GM12864 (cell line): ENCODE measurements around the gene COL27A1.

Experiments
- DNase-seq: peaks from one replicate; pipeline ENCODE4 v3.0.0-alpha.2; 2011; ENCODE audit warnings: low read depth
- H3K4me3 ChIP-seq: 2 replicates; pipeline ENCODE4 v1.5.1; 2011; ENCODE audit warnings: mild to moderate bottlenecking, low read depth, low read length, control low read depth
- CTCF ChIP-seq: IDR thresholded peaks from 2 replicates; pipeline ENCODE4 v1.5.1; 2011; ENCODE audit warnings: low read depth, mild to moderate bottlenecking, moderate library complexity, low read length, control low read depth, inconsistent platforms; ENCODE audit errors: missing control alignments

Gene COL27A1

DNA sequence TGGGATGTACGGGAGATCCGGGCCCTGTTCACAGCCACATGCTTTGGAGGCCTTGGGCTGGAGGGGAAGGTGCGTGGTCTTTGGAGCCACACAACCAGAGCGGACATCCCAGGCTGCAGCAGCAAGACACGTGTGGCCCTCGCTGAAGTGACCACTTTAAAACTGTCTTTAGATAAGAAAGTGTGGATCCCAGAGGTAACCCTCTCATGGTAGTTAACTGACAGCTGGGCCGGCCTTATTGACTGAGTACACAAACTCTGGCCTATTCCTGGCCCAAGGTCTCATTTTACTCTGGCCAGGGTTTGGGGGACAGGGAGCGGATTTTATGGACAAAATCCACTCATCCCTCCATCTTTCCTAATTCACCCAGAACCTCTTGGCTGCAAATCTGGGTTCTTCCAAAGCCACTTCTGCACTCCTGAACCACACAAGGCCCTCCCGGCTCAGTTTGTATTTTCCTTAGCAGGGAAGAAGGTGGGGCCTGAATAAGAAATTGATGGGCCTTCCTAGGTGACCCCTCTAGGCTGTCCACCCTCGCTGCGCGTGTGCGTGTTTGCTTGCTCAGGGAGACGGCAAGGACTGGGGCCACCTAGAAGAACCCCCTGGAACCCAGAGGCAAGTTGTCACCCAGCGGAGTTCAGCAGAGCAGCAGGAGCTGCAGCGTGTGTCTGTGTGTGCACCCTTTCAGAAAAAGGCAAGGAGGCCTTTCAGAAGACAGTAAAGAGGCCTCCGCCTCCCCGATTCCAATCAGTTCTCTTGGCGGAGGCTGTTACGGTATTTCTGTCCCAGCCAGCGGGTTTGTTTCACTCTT, 94.3 kb downstream of the COL27A1 start:
- TF ChIP-seq CTCF: no peak
- DNase-seq: no peak

DNA sequence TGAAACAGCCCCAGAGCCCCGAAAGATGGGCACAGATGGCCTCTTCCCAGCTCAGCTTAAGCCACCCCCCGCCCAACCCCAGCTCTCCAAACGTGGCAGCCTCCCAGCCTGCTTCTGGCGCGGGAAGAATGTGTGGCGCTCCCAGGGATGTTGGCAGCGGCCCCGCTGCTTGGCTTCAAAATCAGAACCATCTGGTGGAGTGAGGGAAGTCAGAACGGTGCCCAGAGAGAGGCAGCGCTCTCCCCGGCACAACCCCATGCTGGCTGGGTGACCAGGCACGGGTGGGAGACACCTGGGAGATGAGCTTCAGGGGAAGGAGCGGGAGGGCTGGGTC, 94.9 kb downstream of the COL27A1 start:
- no peak for DNase-seq
- no peak for TF ChIP-seq CTCF
- no peak overlapping the region for H3K4me3 ChIP-seq

More for the DNA sequence above, 94.3 kb downstream of the COL27A1 start:
- H3K4me3 ChIP-seq: no peak overlapping the region

GRCh38 chr9:114250648-114251047, 95.3 kb downstream of the COL27A1 start:
- H3K4me3 ChIP-seq: no peak overlapping the region
- no peak for DNase-seq
- no peak for TF ChIP-seq CTCF

DNA sequence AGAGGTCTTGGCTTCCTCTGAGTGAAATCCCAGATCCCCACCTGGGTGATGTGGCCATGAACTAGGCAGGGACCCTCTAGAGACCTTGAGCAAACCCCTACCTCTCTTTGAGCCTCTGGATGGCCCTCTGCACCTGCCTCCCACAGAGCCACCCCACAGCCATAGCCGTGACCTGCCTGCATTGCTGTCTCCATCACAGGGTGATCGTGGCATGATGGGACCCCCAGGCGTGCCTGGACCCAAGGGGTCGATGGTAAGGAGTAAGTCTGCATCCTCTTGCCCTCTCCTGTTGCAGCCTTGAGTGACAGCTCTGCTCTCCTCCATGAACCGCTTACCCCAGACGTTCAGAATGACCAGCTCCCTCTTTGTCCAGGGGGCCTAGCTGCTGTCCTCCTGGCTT, 97.1 kb downstream of the COL27A1 start:
- no peak for DNase-seq
- TF ChIP-seq CTCF: no peak
- no peak overlapping the region for H3K4me3 ChIP-seq

GRCh38 chr9:114256827-114257328, 101.5 kb downstream of the COL27A1 start:
- TF ChIP-seq CTCF: no peak
- H3K4me3 ChIP-seq: no peak overlapping the region
- DNase-seq: no peak

DNA sequence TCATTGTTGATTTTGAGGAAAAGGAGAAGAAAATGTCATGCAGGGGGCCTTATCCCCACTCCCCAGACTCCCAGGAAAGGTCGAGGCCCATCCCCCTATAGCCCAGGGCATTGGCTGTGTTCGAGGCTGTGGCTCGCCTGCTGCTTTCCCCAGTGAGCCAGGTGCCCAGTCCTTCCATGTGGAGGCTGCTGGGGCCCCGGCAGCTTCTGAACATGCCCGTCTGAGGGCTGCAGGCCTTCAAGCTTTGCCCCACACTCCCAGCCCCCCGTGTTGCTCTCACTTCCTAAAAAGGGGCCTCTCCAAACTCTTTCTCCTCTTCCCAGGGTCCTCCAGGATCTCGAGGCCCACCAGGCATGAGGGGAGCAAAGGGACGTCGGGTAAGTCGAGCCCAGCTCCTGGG, 102.9 kb downstream of the COL27A1 start:
- H3K4me3 ChIP-seq: no peak overlapping the region
- no peak for DNase-seq
- TF ChIP-seq CTCF: no peak
